GM12874 (cell line): Measurements from ENCODE around the gene KIF1A.

Experiments used
- TF ChIP-seq, protein P1 (sequence below): IDR thresholded peaks from 2 replicates; pipeline ENCODE4 v1.5.1; 2011; ENCODE audit warnings: low read depth, mild to moderate bottlenecking, control low read depth, low read length, moderate library complexity; ENCODE audit not compliant: insufficient read depth

The KIF1A gene

DNA sequence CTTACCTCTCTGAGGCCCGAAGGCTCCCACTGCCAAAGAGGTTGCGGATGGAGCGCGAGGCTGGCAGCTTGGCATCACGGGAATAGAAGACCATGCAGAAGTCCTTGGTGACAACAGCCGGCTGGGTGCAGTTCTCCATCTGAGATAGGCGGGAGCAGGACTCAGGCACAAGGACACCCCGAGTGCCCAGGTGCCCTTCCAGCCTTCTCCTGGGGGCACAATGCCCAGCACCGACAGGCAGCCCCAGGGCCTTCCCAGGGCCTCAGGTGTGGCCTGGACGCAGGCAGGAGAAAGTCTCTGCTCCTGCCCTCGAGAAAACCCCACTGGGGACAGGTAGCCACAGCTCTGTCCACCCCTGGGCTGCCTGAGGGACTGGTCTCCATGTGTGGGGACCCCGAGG lies 94.8 kb downstream of the KIF1A start:
- TF ChIP-seq, protein P1, sequence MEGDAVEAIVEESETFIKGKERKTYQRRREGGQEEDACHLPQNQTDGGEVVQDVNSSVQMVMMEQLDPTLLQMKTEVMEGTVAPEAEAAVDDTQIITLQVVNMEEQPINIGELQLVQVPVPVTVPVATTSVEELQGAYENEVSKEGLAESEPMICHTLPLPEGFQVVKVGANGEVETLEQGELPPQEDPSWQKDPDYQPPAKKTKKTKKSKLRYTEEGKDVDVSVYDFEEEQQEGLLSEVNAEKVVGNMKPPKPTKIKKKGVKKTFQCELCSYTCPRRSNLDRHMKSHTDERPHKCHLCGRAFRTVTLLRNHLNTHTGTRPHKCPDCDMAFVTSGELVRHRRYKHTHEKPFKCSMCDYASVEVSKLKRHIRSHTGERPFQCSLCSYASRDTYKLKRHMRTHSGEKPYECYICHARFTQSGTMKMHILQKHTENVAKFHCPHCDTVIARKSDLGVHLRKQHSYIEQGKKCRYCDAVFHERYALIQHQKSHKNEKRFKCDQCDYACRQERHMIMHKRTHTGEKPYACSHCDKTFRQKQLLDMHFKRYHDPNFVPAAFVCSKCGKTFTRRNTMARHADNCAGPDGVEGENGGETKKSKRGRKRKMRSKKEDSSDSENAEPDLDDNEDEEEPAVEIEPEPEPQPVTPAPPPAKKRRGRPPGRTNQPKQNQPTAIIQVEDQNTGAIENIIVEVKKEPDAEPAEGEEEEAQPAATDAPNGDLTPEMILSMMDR, result no peak

DNA sequence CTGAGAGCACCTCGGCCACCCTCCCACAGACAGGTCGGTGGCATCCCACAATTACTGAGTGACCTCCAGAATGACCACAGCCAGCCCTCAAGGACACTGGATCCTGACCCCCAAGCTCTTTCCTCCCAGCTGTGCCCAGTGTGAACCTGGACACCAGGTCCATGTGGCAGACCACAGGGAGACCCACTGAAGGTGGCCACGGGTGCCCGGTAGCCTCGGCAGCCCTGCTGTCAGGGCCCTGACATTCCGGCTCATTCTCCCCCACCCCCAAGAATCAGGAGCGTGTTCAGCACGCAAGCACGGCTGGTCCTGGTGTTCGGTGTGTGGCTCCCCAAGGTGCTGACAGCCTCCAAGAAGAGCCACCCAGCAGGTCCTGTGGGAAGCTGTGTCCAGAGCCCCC lies 95.6 kb downstream of the KIF1A start:
- TF ChIP-seq, protein P1, result no peak

DNA sequence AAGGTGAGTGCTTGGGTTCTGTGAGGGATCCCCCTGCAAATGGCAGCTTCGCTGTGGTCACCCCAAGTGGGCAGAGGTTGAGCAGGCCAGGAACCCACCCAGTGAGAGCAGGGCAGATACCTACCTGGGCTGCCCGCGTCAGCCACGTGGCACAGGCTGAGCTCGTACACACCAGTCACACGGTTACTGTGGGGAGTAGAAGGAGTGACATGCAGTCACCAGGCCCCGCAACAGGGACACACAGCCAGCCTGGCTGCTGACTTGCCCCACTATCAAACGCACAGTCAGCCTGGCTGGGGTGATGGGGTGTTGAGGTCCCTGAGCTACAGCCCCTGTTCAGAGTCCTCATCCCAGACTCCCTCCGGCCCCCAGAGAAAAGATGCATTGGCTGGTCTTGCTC lies 96.2 kb downstream of the KIF1A start:
- TF ChIP-seq, protein P1, result no peak

DNA sequence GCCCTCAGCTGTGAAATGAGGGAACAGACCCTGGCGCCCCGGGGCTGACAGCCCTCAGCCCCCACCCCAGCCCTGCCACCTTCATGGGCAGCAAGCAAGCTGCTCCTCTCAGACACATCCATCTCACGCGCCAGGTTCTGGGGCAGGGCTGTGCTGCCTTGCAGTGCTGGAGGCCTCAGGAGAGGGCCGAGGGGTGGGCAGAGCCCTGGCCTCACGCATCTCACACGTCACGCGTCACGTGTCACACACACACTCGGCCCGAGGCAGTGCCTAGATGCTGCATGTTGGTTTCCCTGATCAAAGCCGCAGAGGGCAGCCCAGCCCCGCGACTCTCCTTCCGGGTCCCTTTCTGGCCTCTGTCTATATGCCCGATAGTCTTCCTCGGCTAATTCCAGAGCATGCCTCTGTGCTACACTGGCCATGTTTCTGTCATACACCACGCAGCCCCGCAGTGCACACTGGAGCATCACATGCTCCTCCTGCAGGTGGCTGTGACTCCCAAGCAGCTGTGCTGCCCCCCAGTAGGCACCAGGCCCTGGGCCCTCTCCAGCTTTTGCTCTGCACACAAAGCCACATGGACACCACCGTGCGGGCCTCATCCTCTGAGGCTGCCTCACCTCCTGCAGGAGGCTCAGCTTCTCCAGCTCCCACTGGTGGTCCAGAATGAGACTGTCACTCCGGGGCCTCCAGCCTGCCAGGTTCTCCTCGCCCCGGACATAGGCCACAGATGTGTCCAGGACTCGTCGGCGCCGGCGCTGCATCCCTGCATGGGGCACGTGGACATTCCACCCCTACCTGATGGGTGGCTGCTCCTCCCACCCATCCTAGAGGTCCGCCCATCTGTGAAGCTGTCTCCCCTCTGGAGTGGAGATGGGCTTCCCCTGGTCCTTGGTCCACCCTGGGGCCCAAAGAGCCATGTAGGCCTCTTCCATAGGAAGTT lies 97.0 kb downstream of the KIF1A start:
- TF ChIP-seq, protein P1, result no peak

DNA sequence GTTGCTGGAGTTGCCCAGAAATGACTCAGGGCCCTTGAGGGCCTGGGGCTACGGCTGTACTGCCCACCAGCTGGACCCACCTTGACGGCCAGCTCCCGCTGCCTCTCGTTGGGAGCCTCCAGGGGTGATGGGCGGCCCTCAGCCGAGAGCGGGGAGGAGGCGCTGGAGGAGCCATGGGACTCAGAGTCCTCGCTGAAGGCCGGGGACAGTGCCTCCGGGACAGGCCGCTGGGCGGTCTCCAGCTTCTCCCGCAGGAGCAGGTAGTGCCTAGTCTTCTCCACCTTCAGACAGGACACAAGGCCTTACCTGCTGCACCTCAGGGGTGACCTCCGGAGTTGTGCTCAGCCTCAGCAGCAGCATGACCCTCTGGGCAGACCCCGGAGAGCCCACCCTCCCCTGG lies 97.6 kb downstream of the KIF1A start:
- TF ChIP-seq, protein P1, result no peak

DNA sequence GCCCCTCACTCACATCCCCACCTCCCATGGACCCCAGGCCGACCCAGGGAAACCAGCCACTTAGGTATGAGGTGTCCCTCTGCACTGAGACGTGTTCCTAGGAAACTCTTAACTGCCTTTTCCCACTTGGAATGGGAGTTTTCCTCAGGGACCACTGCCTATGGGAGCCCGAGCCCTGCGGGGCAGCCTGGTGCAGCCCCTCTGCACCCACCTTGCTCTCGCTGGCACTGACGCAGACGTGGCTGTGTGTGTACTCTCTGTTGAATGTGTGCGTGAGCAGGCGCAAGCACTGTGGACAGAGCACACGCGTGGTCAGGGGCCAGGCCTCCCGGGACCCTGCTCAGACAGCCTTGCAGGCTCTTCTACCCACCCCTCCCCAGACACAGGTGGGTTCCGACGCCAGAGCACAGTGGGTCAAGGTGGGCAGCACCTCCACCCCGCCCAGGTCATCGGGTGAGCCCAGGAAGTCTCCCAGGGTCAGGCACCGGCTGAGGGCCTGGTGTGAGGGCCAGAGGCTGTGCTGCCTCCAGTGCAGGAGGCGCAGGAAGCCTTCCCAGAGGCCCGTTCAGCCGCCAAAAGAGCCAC lies 98.3 kb downstream of the KIF1A start:
- TF ChIP-seq, protein P1, result no peak

DNA sequence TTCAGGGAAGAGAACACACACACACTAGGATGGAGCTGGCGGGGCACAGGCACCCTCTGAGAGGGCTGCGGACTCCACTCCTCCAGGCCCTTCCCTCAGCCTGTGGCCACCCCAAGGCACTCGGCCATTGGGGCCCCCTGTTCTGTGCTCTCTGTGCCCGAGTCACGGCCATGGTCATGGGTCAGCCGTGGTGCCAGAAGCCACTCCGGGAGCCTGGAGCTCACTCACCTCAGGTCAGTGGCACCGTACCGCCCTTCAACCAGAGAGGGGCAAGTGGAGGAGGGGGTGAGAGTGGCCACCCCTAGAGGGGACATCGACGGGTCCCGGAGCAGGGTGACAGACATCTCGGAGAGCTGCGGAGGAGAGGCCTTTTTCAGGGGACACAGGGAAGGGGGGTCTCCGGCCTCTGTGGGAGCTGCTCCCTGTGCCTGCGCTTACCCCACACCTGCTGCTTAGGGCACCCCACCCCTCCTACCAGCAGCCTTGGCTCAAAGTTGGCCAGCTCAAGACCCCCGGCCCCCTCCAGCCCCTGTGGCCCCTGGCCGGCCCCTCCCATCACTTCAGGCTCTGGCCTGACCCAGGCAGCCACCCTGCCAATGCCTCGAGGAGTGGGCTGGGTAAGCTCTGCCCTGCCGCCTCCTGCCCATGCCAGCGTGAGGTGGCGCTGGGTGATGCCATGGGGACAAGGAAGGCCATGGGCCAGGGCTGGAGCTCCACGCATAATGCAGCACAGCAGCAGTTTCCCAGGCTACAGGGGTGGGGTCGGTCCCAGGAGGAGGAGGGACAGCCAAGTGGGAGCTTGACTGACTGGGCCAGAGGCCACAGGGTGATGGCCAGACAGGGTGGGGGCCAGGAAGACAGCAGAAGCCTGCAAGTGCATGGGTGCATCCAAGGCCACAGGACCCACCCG lies 99.1 kb downstream of the KIF1A start:
- TF ChIP-seq, protein P1, result no peak
